Duodenal mucosa (tissue), 2 donors: ENCODE data around the gene CDHR4.
"Not testable (repeated sequence)": the region's sequence is repeated elsewhere in the genome, so short reads cannot be mapped to it uniquely, and the experiment has no call there.

Experiments
- H3K27ac ChIP-seq: one replicate; pipeline ENCODE4 v1.7.0; 2013; ENCODE audit warnings: low read depth, low read length
- H3K27me3 ChIP-seq, 2 donors: one replicate each; pipeline ENCODE4 v1.7.0; 2013; ENCODE audit warnings: low read length in 2 of 2, control low read depth in 1 of 2; ENCODE audit not compliant: insufficient read depth in 2 of 2, control insufficient read depth in 1 of 2
- H3K36me3 ChIP-seq, 2 donors: one replicate each; pipeline ENCODE4 v1.7.0; 2013; ENCODE audit warnings: low read length in 2 of 2, control low read depth in 1 of 2; ENCODE audit not compliant: insufficient read depth in 2 of 2, control insufficient read depth in 1 of 2
- H3K4me1 ChIP-seq, 2 donors: one replicate each; pipeline ENCODE4 v1.7.0; 2013; ENCODE audit warnings: low read length in 2 of 2, control low read depth in 1 of 2; ENCODE audit not compliant: insufficient read depth in 2 of 2, control insufficient read depth in 1 of 2
- H3K4me3 ChIP-seq, 2 donors: one replicate each; pipeline ENCODE4 v1.7.0; 2013; ENCODE audit warnings: low read length in 2 of 2, low read depth in 1 of 2
- H3K9ac ChIP-seq, 2 donors: one replicate each; pipeline ENCODE4 v1.7.0; 2013; ENCODE audit warnings: low read length in 2 of 2, low read depth in 1 of 2
- H3K9me3 ChIP-seq, 2 donors: one replicate each; pipeline ENCODE4 v1.7.0; 2013; ENCODE audit warnings: low read length in 2 of 2, control low read depth in 1 of 2; ENCODE audit not compliant: control insufficient read depth in 1 of 2

CDHR4 gene

GRCh38 chr3:49788056-49788455 is 11.6 kb downstream of the CDHR4 start:
- H3K27ac ChIP-seq = no peak overlapping the region
- H3K9ac ChIP-seq = no peak overlapping the region
- no peaks in the 10 kb centered on the region for H3K36me3 ChIP-seq
- no peaks in the 10 kb centered on the region for H3K27me3 ChIP-seq
- H3K4me1 ChIP-seq = peaks cover 7 to 16% of the 10 kb centered on the region in 2 donors
- H3K4me3 ChIP-seq = no peak overlapping the region
- no peaks in the 10 kb centered on the region for H3K9me3 ChIP-seq

- Histone ChIP-seq H3K27me3 (no peaks in the 10 kb centered on the region), H3K4me3 (no peak overlapping the region), H3K27ac (no peak overlapping the region), H3K9ac (no peak overlapping the region), H3K36me3 (no peaks in the 10 kb centered on the region), H3K9me3 (no peaks in the 10 kb centered on the region), H3K4me1 (peaks cover 7 to 16% of the 10 kb centered on the region in 2 donors)
Measured at GRCh38 chr3:49787536-49787935, 12.1 kb downstream of the CDHR4 start.

- Histone ChIP-seq H3K36me3 (no peaks in the 10 kb centered on the region), H3K4me3 (peak overlapping the region; percentile 76 to 97), H3K27ac (no peak overlapping the region), H3K9me3 (no peaks in the 10 kb centered on the region), H3K4me1 (peaks cover 7 to 16% of the 10 kb centered on the region in 2 donors), H3K27me3 (no peaks in the 10 kb centered on the region), H3K9ac (peak overlapping the region; percentile 79 to 83)
Measured at GRCh38 chr3:49787182-49787464, 12.6 kb downstream of the CDHR4 start.

DNA sequence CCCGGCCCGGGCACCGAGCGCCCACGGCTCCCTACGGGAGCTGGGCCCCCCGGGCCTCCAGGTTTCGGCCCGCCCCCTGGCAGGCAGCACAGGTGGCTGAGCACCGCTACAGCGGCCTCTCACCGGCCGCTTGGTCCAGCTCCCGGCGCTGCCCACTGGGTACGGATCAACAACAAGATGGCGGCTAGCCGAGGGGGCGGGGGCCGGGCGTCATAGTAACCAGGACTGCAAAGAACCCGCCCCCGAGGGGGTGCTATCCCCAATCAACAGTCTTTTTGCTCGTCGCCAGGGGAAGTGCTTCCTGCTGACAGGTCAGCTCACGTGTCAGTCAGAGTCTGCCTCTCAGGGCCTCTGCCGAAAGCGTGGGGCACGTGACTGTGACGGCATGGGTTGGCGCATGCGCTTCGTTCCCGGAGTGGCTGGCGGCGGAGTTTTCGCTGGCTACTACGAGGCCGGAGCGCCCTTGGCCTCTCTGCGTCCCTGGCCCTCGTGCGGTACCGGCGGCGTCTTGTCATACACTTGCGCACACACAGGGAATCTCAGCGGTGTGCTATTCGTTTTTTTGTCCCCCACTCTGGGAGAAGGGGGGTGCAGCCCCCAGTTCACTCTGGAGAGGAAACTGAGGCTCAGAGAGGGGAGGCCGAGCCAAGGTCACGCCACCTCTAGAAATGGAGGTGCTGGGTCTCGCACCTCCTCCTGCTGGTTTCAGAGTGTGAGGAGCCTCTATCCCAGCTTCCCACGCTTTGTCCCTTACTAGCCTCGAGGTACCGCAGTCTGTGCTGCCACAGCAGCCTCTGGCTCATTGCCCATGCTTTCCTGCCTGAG is 13.1 kb downstream of the CDHR4 start, which contains the start of gene IP6K1:
TSS of gene IP6K1 (minus strand) at position 186 of the 825 bp plus-strand sequence. CDS start 38,502 bp downstream, outside the sequence.
- H3K9ac ChIP-seq = peak within 1 kb of the TSS; percentile 83 to 94
- H3K36me3 ChIP-seq = peaks cover 0 to under 1% of the 10 kb centered on the region in 2 donors
- H3K27ac ChIP-seq = peak within 1 kb of the TSS; percentile 90
- no peaks in the 10 kb centered on the region for H3K27me3 ChIP-seq
- peaks cover 7 to 16% of the 10 kb centered on the region in 2 donors for H3K4me1 ChIP-seq
- no peaks in the 10 kb centered on the region for H3K9me3 ChIP-seq
- peak within 1 kb of the TSS; percentile 88 to 97 for H3K4me3 ChIP-seq

DNA sequence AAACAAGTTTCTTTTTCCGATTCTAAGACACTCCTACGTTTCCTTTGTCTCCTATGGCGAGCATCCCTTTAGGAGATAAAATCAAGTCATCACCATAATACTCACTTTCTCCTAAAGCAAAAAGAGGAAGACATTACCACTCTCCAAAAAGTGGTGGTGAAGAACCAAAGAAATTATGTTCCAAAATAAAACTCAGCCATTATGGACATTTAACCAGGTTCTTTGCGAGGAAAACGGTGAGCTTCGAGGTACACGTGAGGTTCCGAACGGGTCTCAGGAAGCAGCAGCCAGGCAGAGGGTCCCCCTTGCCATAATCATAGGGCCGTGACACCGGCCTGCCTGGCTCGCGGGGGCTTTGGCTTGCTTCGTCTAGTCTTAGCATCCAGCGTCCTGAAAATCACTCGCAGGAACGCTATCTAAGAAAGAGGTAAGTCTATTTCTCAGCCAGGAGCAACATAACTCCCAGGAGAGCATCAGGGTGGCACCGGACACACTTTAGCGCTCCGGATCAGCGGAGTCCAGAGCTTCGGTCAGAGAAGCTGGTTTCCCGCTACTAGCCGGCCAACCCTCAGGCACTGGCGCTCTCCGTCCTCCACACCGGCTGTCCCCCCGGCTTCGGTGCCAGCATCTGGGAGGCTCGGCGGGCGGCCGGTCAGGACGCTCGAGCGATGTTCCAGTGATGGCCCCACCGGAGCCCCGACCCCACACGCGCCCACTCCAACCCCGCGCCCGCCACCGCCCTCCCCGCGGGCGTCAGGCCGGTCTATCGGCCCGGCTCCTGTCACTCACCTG is 13.9 kb downstream of the CDHR4 start:
- H3K36me3 ChIP-seq = peaks cover 0 to 4% of the 10 kb centered on the region in 2 donors
- H3K9me3 ChIP-seq = no peaks in the 10 kb centered on the region
- H3K9ac ChIP-seq = peak overlapping the region; percentile 83 to 94
- H3K27me3 ChIP-seq = no peaks in the 10 kb centered on the region
- H3K4me1 ChIP-seq = peaks cover 7 to 16% of the 10 kb centered on the region in 2 donors
- peak overlapping the region; percentile 88 to 97 for H3K4me3 ChIP-seq
- H3K27ac ChIP-seq = peak overlapping the region; percentile 90

DNA sequence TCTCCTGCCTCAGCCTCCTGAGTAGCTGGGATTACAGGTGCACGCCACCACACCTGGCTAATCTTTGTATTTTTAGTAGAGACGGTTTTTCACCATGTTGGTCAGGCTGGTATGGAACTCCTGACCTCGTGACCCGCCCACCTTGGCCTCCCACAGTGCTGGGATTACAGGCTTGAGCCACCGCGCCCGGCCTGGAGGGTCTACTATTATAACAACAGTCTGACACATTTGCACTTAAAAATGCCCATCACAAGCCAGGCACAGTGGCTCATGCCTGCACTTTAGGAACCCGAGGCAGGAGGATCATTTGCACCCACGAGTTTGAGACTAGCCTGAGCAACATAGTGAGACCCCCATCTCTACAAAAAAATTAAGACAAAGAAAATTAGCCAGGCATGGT is 17.4 kb downstream of the CDHR4 start:
- not testable (repeated sequence) for H3K27ac ChIP-seq, H3K36me3 ChIP-seq, H3K4me3 ChIP-seq, H3K27me3 ChIP-seq, H3K9ac ChIP-seq, H3K9me3 ChIP-seq
- peaks cover 6 to 19% of the 10 kb centered on the region in 2 donors for H3K4me1 ChIP-seq

- Histone ChIP-seq H3K36me3 (peaks cover 0 to 7% of the 10 kb centered on the region in 2 donors), H3K27ac (no peak overlapping the region), H3K27me3 (no peaks in the 10 kb centered on the region), H3K9ac (no peak overlapping the region), H3K4me3 (no peak overlapping the region), H3K4me1 (peaks cover 0 to 13% of the 10 kb centered on the region in 2 donors), H3K9me3 (no peaks in the 10 kb centered on the region)
Measured at GRCh38 chr3:49781415-49782199, 18.1 kb downstream of the CDHR4 start.

DNA sequence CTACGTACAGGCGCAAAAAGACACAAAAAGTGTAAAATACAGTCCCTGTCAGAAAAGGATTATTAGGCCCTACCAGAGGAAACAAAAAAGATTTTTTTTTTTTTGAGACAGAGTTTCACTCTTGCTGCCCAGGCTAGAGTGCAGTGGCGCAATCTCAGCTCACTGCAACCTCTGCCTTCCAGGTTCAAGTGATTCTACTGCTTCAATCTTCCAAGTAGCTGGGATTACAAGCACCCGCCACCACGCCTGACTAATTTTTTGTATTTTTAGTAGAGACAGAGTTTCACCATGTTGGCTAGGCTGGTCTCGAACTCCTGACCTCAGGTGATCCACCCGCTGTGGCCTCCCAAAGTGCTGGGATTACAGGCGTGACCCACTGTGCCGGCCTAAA is 18.7 kb downstream of the CDHR4 start:
- not testable (repeated sequence) for H3K4me3 ChIP-seq, H3K27ac ChIP-seq, H3K27me3 ChIP-seq, H3K36me3 ChIP-seq, H3K9me3 ChIP-seq, H3K9ac ChIP-seq
- peaks cover 0 to 13% of the 10 kb centered on the region in 2 donors for H3K4me1 ChIP-seq

DNA sequence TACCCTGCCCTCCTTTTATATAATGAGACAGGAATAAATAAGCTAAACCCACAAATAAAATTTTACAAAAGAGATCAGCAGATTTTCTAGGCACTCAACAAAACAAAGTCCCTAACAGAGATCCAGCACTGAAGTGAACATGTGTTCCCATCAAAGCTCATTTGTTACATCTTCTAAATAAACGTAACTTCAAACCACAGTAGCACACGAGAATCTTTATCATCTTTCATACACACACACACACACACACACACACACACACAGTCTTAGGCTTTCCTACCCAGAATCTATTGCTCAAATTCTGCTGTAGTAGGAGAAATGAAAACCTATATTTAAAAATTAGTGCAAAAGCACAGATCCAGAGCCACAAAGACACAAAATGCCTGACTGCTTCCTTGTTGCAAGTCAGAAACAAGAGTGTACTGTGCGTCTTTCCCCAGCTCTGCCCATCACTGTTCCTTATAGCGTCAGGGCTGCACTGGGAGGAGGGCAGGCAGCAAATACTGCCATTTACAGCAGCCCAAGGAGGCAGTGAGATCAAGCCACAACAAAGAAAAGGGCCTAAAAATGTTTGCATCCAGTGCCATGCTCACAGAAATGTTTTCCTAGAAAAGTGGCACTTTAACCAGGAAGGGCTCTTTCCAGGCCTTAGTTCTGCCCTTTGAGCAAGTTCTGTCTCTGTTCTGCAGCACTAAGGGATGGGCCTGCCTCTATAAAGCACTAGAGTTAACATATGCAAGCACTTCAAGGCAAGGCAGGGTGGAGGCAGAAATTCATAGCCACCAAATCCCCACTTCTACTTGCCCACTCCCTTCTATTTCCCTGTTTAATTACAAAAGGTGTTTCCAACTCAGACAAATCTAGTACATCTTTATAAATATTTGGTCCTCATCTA is 19.3 kb downstream of the CDHR4 start:
- no peaks in the 10 kb centered on the region for H3K27me3 ChIP-seq
- no peaks in the 10 kb centered on the region for H3K9me3 ChIP-seq
- H3K36me3 ChIP-seq = peaks cover 0 to 7% of the 10 kb centered on the region in 2 donors
- peaks cover 0 to 11% of the 10 kb centered on the region in 2 donors for H3K4me1 ChIP-seq
- no peak overlapping the region for H3K27ac ChIP-seq
- no peak overlapping the region for H3K4me3 ChIP-seq
- no peak overlapping the region for H3K9ac ChIP-seq
